ENCODE data around the gene TMEM200A. TPM values are rescaled to one million over a fixed set of nuclear protein-coding genes. Genes with fewer than 3 reads are reported as not detected.
"Not testable (repeated sequence)": the region's sequence is repeated elsewhere in the genome, so short reads cannot be mapped to it uniquely, and the experiment has no call there.

Gene TMEM200A
- total RNA-seq: 0.59 TPM
- long read RNA-seq: 0 reads

DNA sequence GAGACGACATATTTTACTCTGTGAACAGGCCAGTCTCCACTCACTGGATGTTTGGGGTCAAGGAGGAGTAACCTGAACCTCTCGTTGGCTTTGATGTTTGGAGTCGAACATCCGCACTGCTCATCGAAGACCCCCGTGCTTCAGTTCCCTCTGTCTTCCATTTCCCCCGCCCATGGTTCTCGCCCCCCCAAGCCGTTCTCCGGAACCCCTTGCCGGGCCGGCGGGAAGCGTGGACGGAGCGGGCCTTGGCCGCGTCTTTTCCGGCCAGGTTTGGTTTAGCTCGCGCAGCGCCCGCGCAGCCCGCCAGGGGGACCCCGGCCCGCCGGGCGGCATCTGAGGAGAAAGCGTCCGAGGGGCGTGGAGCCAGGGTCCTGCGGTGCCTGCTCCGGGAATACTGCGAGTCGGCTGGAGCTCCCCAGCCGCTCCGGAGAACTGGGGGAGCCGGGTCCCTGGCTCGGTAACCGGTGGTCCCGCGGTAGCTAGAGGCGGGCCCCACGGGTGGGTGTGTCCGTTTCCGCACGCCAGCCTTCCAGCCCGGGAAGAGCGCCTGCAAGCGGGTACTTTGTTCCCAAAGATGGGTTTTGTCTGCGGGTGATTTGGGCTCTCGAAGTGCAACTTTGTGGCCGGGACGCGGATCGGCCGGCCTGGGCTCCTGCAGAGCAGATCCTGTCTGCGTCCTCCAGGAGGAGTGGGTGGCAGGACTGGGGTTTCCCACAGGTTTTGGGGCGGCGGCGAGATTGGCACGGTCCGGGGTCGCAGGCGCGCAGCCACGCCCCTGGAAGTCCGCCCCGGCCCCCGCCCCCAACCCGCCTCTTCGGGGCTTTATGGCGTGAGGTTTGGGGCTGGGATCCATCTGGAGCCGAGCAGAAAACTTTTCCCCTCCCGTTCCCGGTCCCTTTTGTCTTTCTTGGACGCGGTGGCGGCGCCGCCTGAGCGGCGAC lies at the start of gene TMEM200A:
TMEM200A (plus strand) TSS at position 852 of the 941 bp plus-strand sequence. CDS start 74,406 bp downstream, outside the sequence.
- no peak for DNase-seq (ENCODE audit: low spot score)
- intact Hi-C loops (cut with DNase I): no loop called here

DNA sequence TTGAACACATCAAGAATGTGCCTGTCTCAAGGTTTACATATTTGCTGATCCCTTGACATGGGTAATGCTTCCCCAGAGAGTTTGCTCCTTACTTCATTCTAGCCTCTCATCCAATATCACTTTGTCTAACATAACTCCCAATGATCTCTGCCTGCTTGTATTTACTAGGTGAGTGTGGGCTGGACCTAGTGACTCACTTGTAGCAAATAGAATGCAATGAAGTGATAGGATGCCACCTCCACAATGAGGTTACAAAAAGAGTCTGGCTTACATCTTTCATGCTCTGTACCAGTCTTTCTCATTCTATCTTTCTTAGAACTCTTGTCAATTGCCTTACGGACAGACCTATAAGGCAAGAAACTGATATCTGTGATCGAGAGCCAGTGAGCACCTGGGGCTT lies 44.9 kb upstream of the TMEM200A start:
- intact Hi-C loops (cut with DNase I): loop anchor here (5.0 to 10.0 kb wide), 2 partner anchors 376 to 524 kb away; no protein-coding TSS in a partner anchor
- no peak for DNase-seq (ENCODE audit: low spot score)

DNA sequence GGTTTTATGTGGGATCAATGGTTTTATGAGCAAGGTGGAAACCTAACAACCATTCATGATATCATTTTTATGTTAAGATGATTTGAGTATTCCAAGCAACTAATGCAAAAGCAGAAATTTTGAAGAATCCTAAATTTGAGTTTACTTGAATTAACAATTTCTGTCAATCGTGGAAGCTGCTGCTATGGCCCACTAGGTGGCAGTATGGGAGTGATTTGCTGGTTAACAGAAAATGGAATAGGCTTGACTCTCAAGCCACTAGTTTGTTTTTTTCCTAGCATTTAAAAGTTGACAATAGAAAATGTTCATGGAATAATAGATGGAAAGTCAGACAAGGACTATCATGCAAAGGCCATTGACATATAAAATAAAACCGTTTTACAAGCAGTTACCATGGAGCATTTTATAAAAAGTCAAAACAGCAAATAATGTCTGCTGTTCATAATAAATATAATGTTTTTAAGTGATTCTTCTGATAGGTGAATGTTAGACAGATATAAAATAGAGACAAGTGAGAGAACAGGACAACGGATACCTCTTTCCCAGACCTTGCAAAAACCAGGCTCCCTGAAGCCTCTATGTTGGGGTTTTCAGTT lies 43.0 kb upstream of the TMEM200A start:
- no peak for DNase-seq (ENCODE audit: low spot score)
- intact Hi-C loops (cut with DNase I): loop anchor here (2.0 to 10.0 kb wide), 3 partner anchors 375 to 550 kb away; no protein-coding TSS in a partner anchor

DNA sequence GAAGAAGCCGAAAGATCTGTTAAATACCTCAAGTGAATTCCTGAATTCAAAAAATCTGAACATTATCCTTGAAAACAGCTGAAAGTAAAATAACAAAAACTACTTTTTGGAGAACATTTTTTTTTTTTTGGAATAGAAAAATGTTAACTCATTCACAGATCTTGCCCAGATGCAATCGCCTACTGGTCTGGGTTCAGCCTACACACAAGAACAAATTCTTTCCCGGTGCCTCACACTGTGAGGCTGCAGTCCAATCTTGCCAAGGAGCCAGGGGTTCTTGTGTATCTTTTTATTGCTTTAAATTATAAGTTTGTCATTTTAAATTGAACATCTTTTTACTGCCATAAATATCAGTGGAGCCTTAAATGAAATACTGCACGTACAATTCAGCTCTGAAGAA lies 41.2 kb upstream of the TMEM200A start:
- intact Hi-C loops (cut with DNase I): loop anchor here (5.0 to 10.0 kb wide), 2 partner anchors 373 to 520 kb away; no protein-coding TSS in a partner anchor
- DNase-seq (ENCODE audit: low spot score): no peak

- DNase-seq (ENCODE audit: low spot score): no peak
- intact Hi-C loops (cut with DNase I): loop anchor here (10.0 kb wide), 1 partner anchor 518 kb away; no protein-coding TSS in a partner anchor
Observed at GRCh38 chr6:130326496-130326895, 39.3 kb upstream of the TMEM200A start.

- intact Hi-C loops (cut with DNase I): no loop called here
- no peak for DNase-seq (ENCODE audit: low spot score)
Observed at GRCh38 chr6:130337534-130337933, 28.3 kb upstream of the TMEM200A start.

DNA sequence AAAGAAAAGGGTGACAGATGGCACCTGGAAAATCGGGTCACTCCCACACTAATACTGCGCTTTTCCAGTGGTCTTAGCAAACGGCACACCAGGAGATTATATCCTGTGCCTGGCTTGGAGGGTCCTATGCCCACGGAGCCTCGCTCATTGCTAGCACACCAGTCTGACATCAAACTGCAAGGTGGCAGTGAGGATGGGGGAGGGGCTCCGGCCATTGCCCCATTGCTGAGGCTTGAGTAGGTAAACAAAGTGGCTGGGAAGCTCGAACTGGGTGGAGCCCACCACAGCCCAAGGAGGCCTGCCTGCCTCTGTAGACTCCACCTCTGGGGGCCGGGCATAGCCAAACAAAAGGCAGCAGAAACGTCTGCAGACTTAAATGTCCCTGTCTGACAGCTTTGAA lies 19.5 kb upstream of the TMEM200A start:
- DNase-seq (ENCODE audit: low spot score); intact Hi-C loops (cut with DNase I): not testable (repeated sequence)

DNA sequence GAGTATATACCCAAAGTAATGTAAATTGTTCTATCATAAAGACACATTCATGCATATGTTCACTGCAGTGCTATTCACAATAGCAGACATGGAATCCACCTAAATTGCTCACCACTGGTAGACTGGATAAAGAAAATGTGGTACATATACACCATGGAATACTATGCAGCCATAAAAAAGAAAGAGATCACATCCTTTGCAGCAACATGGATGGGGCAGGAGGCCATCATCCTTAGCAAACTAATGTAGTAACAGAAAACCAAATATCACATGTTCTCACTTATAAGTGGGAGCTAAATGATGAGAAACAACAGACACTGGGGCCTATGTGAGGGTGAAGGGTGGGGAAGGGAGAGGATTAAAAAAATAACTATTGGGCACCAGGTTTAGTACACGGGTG lies 11.5 kb upstream of the TMEM200A start:
- intact Hi-C loops (cut with DNase I): no loop called here
- no peak for DNase-seq (ENCODE audit: low spot score)

- intact Hi-C loops (cut with DNase I): no loop called here
- DNase-seq (ENCODE audit: low spot score): no peak
Observed at GRCh38 chr6:130355572-130355971, 10.2 kb upstream of the TMEM200A start.

- intact Hi-C loops (cut with DNase I): no loop called here
- DNase-seq (ENCODE audit: low spot score): no peak
Observed at GRCh38 chr6:130357436-130357835, 8.4 kb upstream of the TMEM200A start.

GRCh38 chr6:130359736-130360135 lies 6.1 kb upstream of the TMEM200A start:
- intact Hi-C loops (cut with DNase I): no loop called here
- no peak for DNase-seq (ENCODE audit: low spot score)

GRCh38 chr6:130362128-130362527 lies 3.7 kb upstream of the TMEM200A start:
- intact Hi-C loops (cut with DNase I): no loop called here
- DNase-seq (ENCODE audit: low spot score): no peak

GRCh38 chr6:130364224-130364780 lies 1.5 kb upstream of the TMEM200A start:
- DNase-seq (ENCODE audit: low spot score): no peak
- intact Hi-C loops (cut with DNase I): no loop called here

GRCh38 chr6:130366107-130367005 lies 539 bp downstream of the TMEM200A start:
- intact Hi-C loops (cut with DNase I): no loop called here
- no peak for DNase-seq (ENCODE audit: low spot score)

GRCh38 chr6:130367767-130368166 lies 1.9 kb downstream of the TMEM200A start:
- intact Hi-C loops (cut with DNase I): no loop called here
- no peak for DNase-seq (ENCODE audit: low spot score)

DNA sequence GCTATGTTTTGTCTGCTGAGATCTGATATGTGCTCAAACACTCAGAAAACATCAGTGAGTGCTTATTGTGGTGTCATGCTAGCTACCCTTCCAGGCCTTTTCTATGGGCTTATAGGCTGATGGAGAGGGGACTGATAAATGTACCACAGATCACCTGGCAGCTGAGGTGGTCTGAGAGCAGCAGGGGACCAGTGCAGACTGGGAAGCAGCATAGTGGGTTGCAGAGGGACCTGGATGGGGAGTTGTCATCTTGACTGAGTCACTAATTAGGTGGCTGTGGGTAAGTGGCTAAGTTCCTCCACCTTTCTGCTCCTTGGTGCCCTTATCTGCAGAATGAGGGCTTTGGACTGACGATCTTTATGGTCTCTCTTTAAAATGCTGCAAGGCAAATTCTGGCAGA lies 2.8 kb downstream of the TMEM200A start:
- no peak for DNase-seq (ENCODE audit: low spot score)
- intact Hi-C loops (cut with DNase I): no loop called here

DNA sequence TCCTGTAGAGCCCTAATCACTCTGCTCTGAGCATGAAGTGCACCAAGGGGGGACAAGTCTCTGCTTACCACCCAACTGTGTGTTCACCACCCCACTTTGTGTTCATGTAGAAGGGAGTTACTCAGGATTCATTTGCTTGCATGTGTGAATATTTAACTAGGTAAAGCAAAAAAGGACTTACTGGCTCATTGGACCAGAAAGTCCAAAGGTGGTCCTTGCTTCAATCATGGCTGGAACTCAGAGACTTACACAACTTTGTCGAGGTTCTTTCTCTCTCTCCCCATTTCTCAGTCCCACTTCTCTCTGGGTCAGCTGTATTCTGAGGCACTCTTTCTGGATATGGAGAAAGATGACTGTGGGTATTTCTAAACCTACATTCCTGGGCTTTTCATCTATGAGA lies 4.0 kb downstream of the TMEM200A start:
- DNase-seq (ENCODE audit: low spot score): no peak
- intact Hi-C loops (cut with DNase I): no loop called here

GRCh38 chr6:130371921-130372420 lies 6.2 kb downstream of the TMEM200A start:
- intact Hi-C loops (cut with DNase I): no loop called here
- no peak for DNase-seq (ENCODE audit: low spot score)

DNA sequence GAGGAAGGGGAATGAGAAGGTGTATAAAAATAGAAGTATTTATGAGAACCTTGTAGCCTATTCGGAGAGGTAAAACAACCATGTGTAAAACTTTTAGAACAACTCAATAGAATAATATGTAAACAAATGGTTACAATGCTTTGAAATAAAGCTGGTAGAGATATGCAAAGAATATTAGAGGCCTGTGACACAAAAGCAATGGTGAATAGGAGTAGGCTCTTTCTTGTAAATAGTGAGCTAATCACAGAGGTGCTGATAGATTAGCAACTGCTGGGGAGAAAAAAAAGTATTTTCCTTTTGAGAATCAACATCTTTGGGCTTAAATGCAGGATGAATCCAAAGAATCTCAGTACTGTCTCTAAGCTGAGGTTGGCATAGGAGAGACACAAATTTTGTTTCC lies 7.0 kb downstream of the TMEM200A start:
- no peak for DNase-seq (ENCODE audit: low spot score)
- intact Hi-C loops (cut with DNase I): no loop called here
